Medulla oblongata (tissue), 1 donor: ENCODE results near the gene CHAD.
"Not testable (repeated sequence)": the region's sequence is repeated elsewhere in the genome, so short reads cannot be mapped to it uniquely, and the experiment has no call there.

Experiments used
- DNase-seq: peaks from one replicate; pipeline ENCODE4 v3.0.0-alpha.2; 2015; ENCODE audit errors: extremely low spot score

CHAD gene

GRCh38 chr17:50457621-50458020, 11.1 kb downstream of the CHAD start:
- no peak for DNase-seq

- no peak for DNase-seq
Measured at GRCh38 chr17:50453901-50454300, 14.8 kb downstream of the CHAD start.

- no peak for DNase-seq
Measured at GRCh38 chr17:50452630-50453300, 15.9 kb downstream of the CHAD start.

- DNase-seq = no peak
Measured at GRCh38 chr17:50451943-50452629, 16.6 kb downstream of the CHAD start.

- no peak for DNase-seq
Measured at GRCh38 chr17:50448643-50449042, 20.0 kb downstream of the CHAD start.

- DNase-seq = no peak
Measured at GRCh38 chr17:50447870-50448595, 20.6 kb downstream of the CHAD start.

GRCh38 chr17:50445730-50446325, 22.9 kb downstream of the CHAD start:
- no peak for DNase-seq

GRCh38 chr17:50444841-50445715, 23.6 kb downstream of the CHAD start:
- no peak for DNase-seq

- DNase-seq = no peak
Measured at GRCh38 chr17:50443505-50443974, 25.1 kb downstream of the CHAD start.

GRCh38 chr17:50440838-50441829, 27.5 kb downstream of the CHAD start:
- no peak for DNase-seq

GRCh38 chr17:50440172-50440837, 28.4 kb downstream of the CHAD start:
- no peak for DNase-seq

- DNase-seq = no peak
Measured at GRCh38 chr17:50439008-50439407, 29.7 kb downstream of the CHAD start.

- DNase-seq = no peak
Measured at GRCh38 chr17:50437409-50437808, 31.3 kb downstream of the CHAD start.

- DNase-seq = no peak
Measured at GRCh38 chr17:50432125-50432762, 36.4 kb downstream of the CHAD start.

GRCh38 chr17:50430821-50431618, 37.7 kb downstream of the CHAD start:
- DNase-seq = no peak

GRCh38 chr17:50429793-50430192, 38.9 kb downstream of the CHAD start:
- DNase-seq = no peak

- DNase-seq = no peak
Measured at GRCh38 chr17:50428831-50429424, 39.8 kb downstream of the CHAD start.

GRCh38 chr17:50428126-50428525, 40.6 kb downstream of the CHAD start:
- not testable (repeated sequence) for DNase-seq
